Measurements from ENCODE around the gene CHST14. TPM values are rescaled to one million over a fixed set of nuclear protein-coding genes. Genes with fewer than 3 reads are reported as not detected.

CHST14 gene
- total and polyA plus RNA-seq, 2 donors (not counting 1 experiment from before 2014, with no cell fraction given) = 7.4 to 18.8 TPM

- DNase-seq (ENCODE audit: low read depth in 2 of 2) = peak in 1 of 2 donors; percentile 39
Observed at GRCh38 chr15:40501487-40501886, 30.7 kb downstream of the CHST14 start.

GRCh38 chr15:40506964-40507571 lies 36.3 kb downstream of the CHST14 start:
- Histone ChIP-seq H3K79me2 (ENCODE audit: control insufficient read depth, insufficient read depth, low read length) (no peaks in the 10 kb centered on the region), H3K36me3 (ENCODE audit: control insufficient read depth, insufficient read depth, low read length) (no peaks in the 10 kb centered on the region), H3K4me1 (ENCODE audit: control insufficient read depth, extremely low read depth, insufficient read depth, low read length) (peaks cover 2% of the 10 kb centered on the region), H3K9me3 (ENCODE audit: control insufficient read depth, insufficient read depth, low read depth, low read length) (no peaks in the 10 kb centered on the region), H3K27ac (ENCODE audit: insufficient read depth, low read length) (no peak overlapping the region), H4K20me1 (ENCODE audit: control insufficient read depth, extremely low read depth, insufficient read depth, low read length) (no peaks in the 10 kb centered on the region), H2AFZ (ENCODE audit: low read length) (peak overlapping the region; percentile 69), H3K9ac (ENCODE audit: insufficient read depth, low read length) (no peak overlapping the region), H3K4me2 (ENCODE audit: extremely low read depth, insufficient read depth, low read length) (peak overlapping the region; percentile 51), H3K4me3 (replicated peaks in 1 of 4; ENCODE audit: control extremely low read depth in 1 of 4, insufficient read depth in 1 of 4, low read depth in 3 of 4, low read length in 4 of 4) (peak overlapping the region in 1 of 4 experiments; percentile 43), H3K27me3 (ENCODE audit: control insufficient read depth, insufficient read depth, low read length) (no peaks in the 10 kb centered on the region)
- TF ChIP-seq CTCF (conservative IDR thresholded peaks at IDR 0.05 in 1 of 2, IDR thresholded peaks at IDR 0.05 in 1 of 2; ENCODE audit: low read depth in 1 of 2, low read length in 2 of 2) (peak; percentile 72 to 73), EZH2 (IDR thresholded peaks at IDR 0.05; ENCODE audit: low read length, missing control alignments) (no peak)
- DNase-seq (ENCODE audit: low read depth in 2 of 2) = peak; percentile 65 to 72

More at GRCh38 chr15:40501487-40501886, 30.7 kb downstream of the CHST14 start:
- Histone ChIP-seq H3K36me3 (ENCODE audit: control insufficient read depth, insufficient read depth, low read length) (no peaks in the 10 kb centered on the region), H3K9ac (ENCODE audit: insufficient read depth, low read length) (no peak overlapping the region), H3K27ac (ENCODE audit: insufficient read depth, low read length) (no peak overlapping the region), H4K20me1 (ENCODE audit: control insufficient read depth, extremely low read depth, insufficient read depth, low read length) (no peaks in the 10 kb centered on the region), H3K4me3 (replicated peaks in 1 of 4; ENCODE audit: control extremely low read depth in 1 of 4, insufficient read depth in 1 of 4, low read depth in 3 of 4, low read length in 4 of 4) (no peak overlapping the region), H3K4me2 (ENCODE audit: extremely low read depth, insufficient read depth, low read length) (no peak overlapping the region), H3K27me3 (ENCODE audit: control insufficient read depth, insufficient read depth, low read length) (peaks cover 4% of the 10 kb centered on the region), H2AFZ (ENCODE audit: low read length) (no peak overlapping the region), H3K4me1 (ENCODE audit: control insufficient read depth, extremely low read depth, insufficient read depth, low read length) (peaks cover 2% of the 10 kb centered on the region), H3K9me3 (ENCODE audit: control insufficient read depth, insufficient read depth, low read depth, low read length) (no peaks in the 10 kb centered on the region), H3K79me2 (ENCODE audit: control insufficient read depth, insufficient read depth, low read length) (no peaks in the 10 kb centered on the region)
- TF ChIP-seq CTCF (conservative IDR thresholded peaks at IDR 0.05 in 1 of 2, IDR thresholded peaks at IDR 0.05 in 1 of 2; ENCODE audit: low read depth in 1 of 2, low read length in 2 of 2) (no peak), EZH2 (IDR thresholded peaks at IDR 0.05; ENCODE audit: low read length, missing control alignments) (no peak)

- H4K20me1 ChIP-seq (ENCODE audit: control insufficient read depth, extremely low read depth, insufficient read depth, low read length) = no peaks in the 10 kb centered on the region
- DNase-seq (ENCODE audit: low read depth in 2 of 2) = no peak
- H3K9me3 ChIP-seq (ENCODE audit: control insufficient read depth, insufficient read depth, low read depth, low read length) = no peaks in the 10 kb centered on the region
- no peak overlapping the region for H2AFZ ChIP-seq (ENCODE audit: low read length)
- H3K4me1 ChIP-seq (ENCODE audit: control insufficient read depth, extremely low read depth, insufficient read depth, low read length) = peaks cover 2% of the 10 kb centered on the region
- H3K79me2 ChIP-seq (ENCODE audit: control insufficient read depth, insufficient read depth, low read length) = no peaks in the 10 kb centered on the region
- H3K9ac ChIP-seq (ENCODE audit: insufficient read depth, low read length) = no peak overlapping the region
- TF ChIP-seq CTCF (conservative IDR thresholded peaks at IDR 0.05 in 1 of 2, IDR thresholded peaks at IDR 0.05 in 1 of 2; ENCODE audit: low read depth in 1 of 2, low read length in 2 of 2) = no peak
- no peak for TF ChIP-seq EZH2 (IDR thresholded peaks at IDR 0.05; ENCODE audit: low read length, missing control alignments)
- no peak overlapping the region for H3K4me3 ChIP-seq (replicated peaks in 1 of 4; ENCODE audit: control extremely low read depth in 1 of 4, insufficient read depth in 1 of 4, low read depth in 3 of 4, low read length in 4 of 4)
- no peak overlapping the region for H3K27ac ChIP-seq (ENCODE audit: insufficient read depth, low read length)
- H3K36me3 ChIP-seq (ENCODE audit: control insufficient read depth, insufficient read depth, low read length) = no peaks in the 10 kb centered on the region
- no peaks in the 10 kb centered on the region for H3K27me3 ChIP-seq (ENCODE audit: control insufficient read depth, insufficient read depth, low read length)
- no peak overlapping the region for H3K4me2 ChIP-seq (ENCODE audit: extremely low read depth, insufficient read depth, low read length)
Observed at GRCh38 chr15:40508216-40508615, 37.4 kb downstream of the CHST14 start.

Measured in fibroblast of lung (primary cell).